D721Med (cell line): ENCODE results near the gene RPS19BP1.

ENCODE experiments used
- DNase-seq: peaks from one replicate; pipeline ENCODE4 v3.0.0; 2011; ENCODE audit warnings: low spot score; ENCODE audit not compliant: insufficient read length
- FAIRE-seq: peaks from 2 replicates; lab custom pipeline; 2011; peaks lifted over from hg19 to GRCh38; lab: Jason Lieb, UNC
- CTCF ChIP-seq: IDR thresholded peaks from 2 replicates; pipeline ENCODE4 v1.5.1; 2012; ENCODE audit warnings: mild to moderate bottlenecking, control low read depth; ENCODE audit not compliant: insufficient read depth; ENCODE audit errors: missing control alignments

Gene RPS19BP1

GRCh38 chr22:39528681-39529486 lies 3.7 kb downstream of the RPS19BP1 start:
- DNase-seq: peak; percentile 65
- FAIRE-seq: no peak
- peak; percentile 97 for TF ChIP-seq CTCF

GRCh38 chr22:39528080-39528661 lies 4.4 kb downstream of the RPS19BP1 start:
- no peak for TF ChIP-seq CTCF
- no peak for FAIRE-seq
- no peak for DNase-seq

GRCh38 chr22:39527481-39527961 lies 5.0 kb downstream of the RPS19BP1 start:
- FAIRE-seq (no peak), DNase-seq (no peak)
- TF ChIP-seq CTCF: no peak

- TF ChIP-seq CTCF: no peak
- DNase-seq: no peak
- no peak for FAIRE-seq
These were observed 5.8 kb downstream of the RPS19BP1 start for GRCh38 chr22:39526736-39527171.

- TF ChIP-seq CTCF: no peak
- DNase-seq (no peak), FAIRE-seq (no peak)
These were observed 6.9 kb downstream of the RPS19BP1 start for GRCh38 chr22:39525658-39525975.

GRCh38 chr22:39524753-39525657 lies 7.5 kb downstream of the RPS19BP1 start:
- DNase-seq (no peak), FAIRE-seq (no peak)
- no peak for TF ChIP-seq CTCF
